Endothelial cell of umbilical vein (primary cell): Measurements from ENCODE around the gene KSR1. TPM values are rescaled to one million over a fixed set of nuclear protein-coding genes. Genes with fewer than 3 reads are reported as not detected.

Experiments used
- BruUV-seq: library from RNA; stranded (reverse); fragments of 400-500 nt; replicated peaks from 2 replicates; lab custom pipeline; 2021; lab: Mats Ljungman, UMichigan
- CTCF ChIA-PET: fragments of 300-600, 350-600 bp; sonication (Branson Sonifier 250); formaldehyde crosslinking; loops from one replicate; lab custom pipeline; 2021; ENCODE audit warnings: antibody characterized with exemption, inconsistent platforms; lab: Charles Lee
- POLR2A ChIA-PET: fragments of 300-600, 350-600 bp; sonication (Branson Sonifier 250); formaldehyde crosslinking; loops from one replicate; lab custom pipeline; 2021; ENCODE audit warnings: antibody characterized with exemption, inconsistent platforms; lab: Charles Lee
- DNase-seq: peaks from one replicate; pipeline ENCODE4 v3.0.0-alpha.2; 2011; ENCODE audit warnings: low read depth, low spot score
- FAIRE-seq: peaks from 2 replicates; lab custom pipeline; 2011; peaks lifted over from hg19 to GRCh38; lab: Jason Lieb, UNC
- H2AFZ ChIP-seq: 2 replicates; pipeline ENCODE4 v1.6.0; 2012; ENCODE audit warnings: low read depth, low read length, control low read depth, inconsistent platforms
- H3K27ac ChIP-seq: 2 replicates; pipeline ENCODE4 v1.5.1; 2011; ENCODE audit warnings: low read depth, mild to moderate bottlenecking, control low read depth, low read length, moderate library complexity; ENCODE audit not compliant: insufficient read depth
- H3K27me3 ChIP-seq, 2 experiments: 2 replicates each; pipeline versions ENCODE4 v1.6.0 to v1.6.1; 2011; ENCODE audit warnings: low read length in 2 of 2, mixed read lengths in 1 of 2; ENCODE audit not compliant: control insufficient read depth in 2 of 2, insufficient read depth in 2 of 2
- H3K36me3 ChIP-seq, 2 experiments: 2 replicates in 1 of 2; 3 replicates in 1 of 2; pipeline ENCODE4 v1.5.1; 2011; ENCODE audit warnings: low read length in 2 of 2, mild to moderate bottlenecking in 1 of 2, moderate library complexity in 1 of 2; ENCODE audit not compliant: control insufficient read depth in 2 of 2, insufficient read depth in 2 of 2; ENCODE audit errors: extremely low read depth in 1 of 2
- H3K4me1 ChIP-seq: 3 replicates; pipeline ENCODE4 v1.5.1; 2011; ENCODE audit warnings: mild to moderate bottlenecking, low read length; ENCODE audit not compliant: control insufficient read depth, insufficient read depth; ENCODE audit errors: extremely low read depth
- H3K4me2 ChIP-seq: 2 replicates; pipeline ENCODE4 v1.6.1; 2011; ENCODE audit warnings: low read length, control low read depth, mixed read lengths; ENCODE audit not compliant: insufficient read depth
- H3K4me3 ChIP-seq, 3 experiments: fragments of 200-600 bp in 1 of 3; sonication (generic), shearing (Covaris generic) in 1 of 3; replicated peaks in 1 of 3; 2 replicates each; pipeline ENCODE4 v1.5.1; 2011 to 2016; ENCODE audit warnings: control low read depth in 3 of 3, low read length in 3 of 3, mild to moderate bottlenecking in 2 of 3, inconsistent platforms in 1 of 3, low read depth in 1 of 3, moderate library complexity in 1 of 3; ENCODE audit not compliant: insufficient read depth in 1 of 3
- H3K79me2 ChIP-seq: 2 replicates; pipeline ENCODE4 v1.6.0; 2012; ENCODE audit warnings: low read length, inconsistent platforms; ENCODE audit not compliant: control insufficient read depth, insufficient read depth
- H3K9ac ChIP-seq: replicated peaks from 2 replicates; pipeline ENCODE3; 2011; ENCODE audit warnings: low read length, control low read depth; ENCODE audit not compliant: insufficient read depth; ENCODE audit errors: extremely low read depth
- H3K9me1 ChIP-seq: replicated peaks from 3 replicates; pipeline ENCODE4 v1.6.0; 2011; ENCODE audit warnings: mild to moderate bottlenecking, low read length; ENCODE audit not compliant: control insufficient read depth, insufficient read depth; ENCODE audit errors: extremely low read depth
- H3K9me3 ChIP-seq: replicated peaks from 2 replicates; pipeline ENCODE4 v1.5.1; 2012; ENCODE audit warnings: low read length, inconsistent platforms; ENCODE audit not compliant: control insufficient read depth, insufficient read depth
- H4K20me1 ChIP-seq: replicated peaks from 2 replicates; pipeline ENCODE3; 2011; ENCODE audit warnings: mild to moderate bottlenecking, low read length; ENCODE audit not compliant: control insufficient read depth, insufficient read depth; ENCODE audit errors: extremely low read depth
- EZH2 ChIP-seq: IDR thresholded peaks from 2 replicates; pipeline ENCODE4 v1.6.1; 2012; ENCODE audit warnings: borderline replicate concordance, low read depth, mild to moderate bottlenecking, moderate library complexity, low read length, inconsistent platforms; ENCODE audit not compliant: severe bottlenecking
- FOS ChIP-seq: IDR thresholded peaks from 2 replicates; pipeline ENCODE4 v1.6.1; 2011; ENCODE audit warnings: mild to moderate bottlenecking, low read length, moderate library complexity, borderline replicate concordance; ENCODE audit not compliant: insufficient read depth
- GATA2 ChIP-seq: IDR thresholded peaks from 2 replicates; pipeline ENCODE4 v1.7.0; 2011; ENCODE audit warnings: low read depth, mild to moderate bottlenecking, moderate library complexity, mixed read lengths, low read length; ENCODE audit not compliant: insufficient read length, insufficient read depth
- JUN ChIP-seq: IDR thresholded peaks from 2 replicates; pipeline ENCODE4 v1.6.1; 2011; ENCODE audit warnings: borderline replicate concordance, low read depth; ENCODE audit not compliant: insufficient read length, insufficient read depth
- MYC ChIP-seq: IDR thresholded peaks from one replicate; pipeline ENCODE4 v1.6.1; 2011; ENCODE audit warnings: mild to moderate bottlenecking, low read depth, low read length
- POLR2A ChIP-seq: IDR thresholded peaks from 2 replicates; pipeline ENCODE4 v1.6.1; 2012; ENCODE audit warnings: low read depth, mild to moderate bottlenecking, control low read depth, low read length
- POLR2AphosphoS5 ChIP-seq: IDR thresholded peaks from 2 replicates; pipeline ENCODE4 v1.6.1; 2012; ENCODE audit warnings: low read depth, mild to moderate bottlenecking, control low read depth, low read length, moderate library complexity; ENCODE audit not compliant: insufficient read depth
- dilution Hi-C: fragments of 300-500 bp; cut with MboI; formaldehyde crosslinking; loops from one replicate; pipeline ENCODE4 v1.15.0; 2019; ENCODE audit warnings: low sequenced_read_pairs; ENCODE audit not compliant: extremely low pct_ligation_motif_present
- intact Hi-C: fragments of 100-400 bp; cut with micrococcal nuclease; formaldehyde crosslinking; loops from one replicate; pipeline ENCODE4 v1.10.0; 2022
- polyA plus RNA-seq, 4 experiments: library from polyadenylated mRNA; depleted of rRNA in 3 of 4; stranded (reverse) in 3 of 4; unstranded in 1 of 4; fragments of >200 nt; gene quantifications; 2 replicates each; pipeline versions ENCODE4 v1.2.1 to v1.2.3, GENCODE V29; 2011 to 2012; ENCODE audit warnings: missing spikeins in 1 of 4
- total RNA-seq: library from RNA; stranded (reverse); gene quantifications from 2 replicates; pipeline ENCODE4 v1.2.3, GENCODE V29; 2021
- TF ChIP-seq, protein P1 (sequence below): IDR thresholded peaks from 2 replicates; pipeline ENCODE4 v1.6.1; 2011; ENCODE audit not compliant: insufficient read depth, insufficient read length
- TF ChIP-seq, protein P2 (sequence below), 2 donors: IDR thresholded peaks; 1 replicate in 1 of 2; 2 replicates in 1 of 2; pipeline ENCODE4 v1.5.1; 2011; ENCODE audit warnings: low read length in 2 of 2, mild to moderate bottlenecking in 2 of 2, moderate library complexity in 2 of 2, control low read depth in 1 of 2, inconsistent platforms in 1 of 2, low read depth in 1 of 2; ENCODE audit not compliant: insufficient read depth in 1 of 2; ENCODE audit errors: extremely low read depth in 1 of 2

Gene KSR1
- total and polyA plus RNA-seq, 2 donors (not counting 3 experiments of a cell fraction or from before 2014, with no cell fraction given) = 35.4 to 80.2 TPM

DNA sequence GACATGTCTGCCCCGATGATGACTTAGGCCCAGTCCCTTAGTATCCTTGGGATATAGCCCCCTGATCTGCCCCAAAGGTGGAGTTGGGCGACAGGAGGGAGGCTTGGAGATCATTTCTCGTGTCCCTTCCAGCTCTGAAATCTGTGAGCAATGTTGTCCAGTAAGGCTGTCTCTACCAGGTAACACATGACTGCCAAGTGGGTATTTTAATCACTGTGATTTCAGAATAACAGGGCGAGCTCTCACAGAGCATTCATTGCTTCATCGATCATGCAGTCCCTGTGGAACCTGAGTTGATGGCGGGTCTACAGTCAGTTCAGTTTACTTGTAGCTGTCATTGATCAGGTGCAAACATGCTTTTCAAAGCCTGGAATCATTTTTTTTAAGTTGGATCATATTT lies 39.2 kb downstream of the KSR1 start:
- Histone ChIP-seq H3K4me3 (no peak overlapping the region), H3K36me3 (no peaks in the 10 kb centered on the region), H4K20me1 (no peaks in the 10 kb centered on the region), H3K27ac (no peak overlapping the region), H3K9me3 (no peaks in the 10 kb centered on the region), H3K4me2 (no peak overlapping the region), H2AFZ (no peak overlapping the region), H3K4me1 (peaks cover 6% of the 10 kb centered on the region), H3K27me3 (no peaks in the 10 kb centered on the region), H3K9ac (no peak overlapping the region), H3K9me1 (no peaks in the 10 kb centered on the region), H3K79me2 (peaks cover 8% of the 10 kb centered on the region)
- CTCF ChIA-PET = interaction anchor here (0.6 to 2.3 kb wide), 2 partner anchors 83 to 104 kb away, joined by 3 to 11 read pairs; no protein-coding TSS in a partner anchor
- FAIRE-seq (no peak), DNase-seq (no peak)
- POLR2A ChIA-PET = no interaction called here
- TF ChIP-seq MYC (no peak), POLR2A (no peak), GATA2 (no peak), FOS (no peak), EZH2 (no peak)
- TF ChIP-seq, protein P1, sequence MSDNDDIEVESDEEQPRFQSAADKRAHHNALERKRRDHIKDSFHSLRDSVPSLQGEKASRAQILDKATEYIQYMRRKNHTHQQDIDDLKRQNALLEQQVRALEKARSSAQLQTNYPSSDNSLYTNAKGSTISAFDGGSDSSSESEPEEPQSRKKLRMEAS = no peak
- dilution Hi-C loops = no loop called here
- intact Hi-C loops = no loop called here
- no TSS peak for BruUV-seq

DNA sequence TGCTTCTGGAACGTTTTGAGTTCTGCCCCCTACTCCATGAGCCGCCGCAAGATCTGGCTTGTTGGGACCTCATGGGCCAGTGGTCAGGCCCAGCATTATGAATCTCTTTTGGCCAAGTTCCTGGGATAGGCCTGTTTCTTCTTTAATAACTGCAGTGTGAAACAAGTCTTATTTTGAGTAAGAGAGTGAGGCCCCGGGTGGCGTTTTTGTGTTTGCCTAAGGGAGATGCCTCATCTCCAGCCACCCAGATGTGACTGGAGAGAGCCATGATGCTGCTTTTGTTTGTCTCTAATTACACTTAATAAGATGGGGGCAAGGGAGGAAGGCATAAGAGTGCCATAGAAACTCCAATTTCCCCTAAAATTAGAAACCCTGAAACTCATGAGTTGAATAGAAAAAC lies 39.8 kb downstream of the KSR1 start:
- BruUV-seq = no TSS peak
- Histone ChIP-seq H3K9me1 (no peaks in the 10 kb centered on the region), H3K9me3 (no peaks in the 10 kb centered on the region), H3K79me2 (peaks cover 8% of the 10 kb centered on the region), H3K27me3 (no peaks in the 10 kb centered on the region), H3K27ac (no peak overlapping the region), H3K9ac (no peak overlapping the region), H4K20me1 (no peaks in the 10 kb centered on the region), H3K4me2 (no peak overlapping the region), H3K4me3 (no peak overlapping the region), H2AFZ (no peak overlapping the region), H3K4me1 (peaks cover 6% of the 10 kb centered on the region), H3K36me3 (no peaks in the 10 kb centered on the region)
- ChIA-PET CTCF (interaction anchor here (2.3 kb wide), 1 partner anchor 104 kb away, joined by 11 read pairs; no protein-coding TSS in a partner anchor), POLR2A (no interaction called here)
- dilution Hi-C loops (no loop called here), intact Hi-C loops (no loop called here)
- TF ChIP-seq MYC (no peak), POLR2AphosphoS5 (no peak), GATA2 (no peak), FOS (no peak), JUN (no peak), EZH2 (no peak)
- TF ChIP-seq, protein P1 = no peak
- TF ChIP-seq, protein P2, sequence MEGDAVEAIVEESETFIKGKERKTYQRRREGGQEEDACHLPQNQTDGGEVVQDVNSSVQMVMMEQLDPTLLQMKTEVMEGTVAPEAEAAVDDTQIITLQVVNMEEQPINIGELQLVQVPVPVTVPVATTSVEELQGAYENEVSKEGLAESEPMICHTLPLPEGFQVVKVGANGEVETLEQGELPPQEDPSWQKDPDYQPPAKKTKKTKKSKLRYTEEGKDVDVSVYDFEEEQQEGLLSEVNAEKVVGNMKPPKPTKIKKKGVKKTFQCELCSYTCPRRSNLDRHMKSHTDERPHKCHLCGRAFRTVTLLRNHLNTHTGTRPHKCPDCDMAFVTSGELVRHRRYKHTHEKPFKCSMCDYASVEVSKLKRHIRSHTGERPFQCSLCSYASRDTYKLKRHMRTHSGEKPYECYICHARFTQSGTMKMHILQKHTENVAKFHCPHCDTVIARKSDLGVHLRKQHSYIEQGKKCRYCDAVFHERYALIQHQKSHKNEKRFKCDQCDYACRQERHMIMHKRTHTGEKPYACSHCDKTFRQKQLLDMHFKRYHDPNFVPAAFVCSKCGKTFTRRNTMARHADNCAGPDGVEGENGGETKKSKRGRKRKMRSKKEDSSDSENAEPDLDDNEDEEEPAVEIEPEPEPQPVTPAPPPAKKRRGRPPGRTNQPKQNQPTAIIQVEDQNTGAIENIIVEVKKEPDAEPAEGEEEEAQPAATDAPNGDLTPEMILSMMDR (IDR thresholded peaks at IDR 0.05; ENCODE audit: extremely low read depth in 1 of 2, insufficient read depth in 1 of 2, low read depth in 1 of 2, low read length in 2 of 2) = no peak
- DNase-seq (no peak), FAIRE-seq (no peak)
